ENCODE results near the gene SNRPE.

GRCh38 chr1:203906932-203907331 lies 45.5 kb downstream of the SNRPE start:
- TF ChIP-seq EZH2 (IDR thresholded peaks at IDR 0.05; ENCODE audit: insufficient read depth, poor library complexity, severe bottlenecking) (no peak), EZH2phosphoT487 (IDR thresholded peaks at IDR 0.05; ENCODE audit: insufficient read depth, low read depth) (no peak)
